Activated T-cell treated with anti-CD3 and anti-CD28 coated beads, Interleukin-2, amount 50 U/mL, for 48 hours (primary cell): ENCODE results near the gene MIS18BP1.
"Not testable (repeated sequence)": the region's sequence is repeated elsewhere in the genome, so short reads cannot be mapped to it uniquely, and the experiment has no call there.

Experiments
- DNase-seq, 2 experiments: peaks; one replicate each; pipeline ENCODE4 v3.0.0-alpha.2; 2020

MIS18BP1 gene

DNA sequence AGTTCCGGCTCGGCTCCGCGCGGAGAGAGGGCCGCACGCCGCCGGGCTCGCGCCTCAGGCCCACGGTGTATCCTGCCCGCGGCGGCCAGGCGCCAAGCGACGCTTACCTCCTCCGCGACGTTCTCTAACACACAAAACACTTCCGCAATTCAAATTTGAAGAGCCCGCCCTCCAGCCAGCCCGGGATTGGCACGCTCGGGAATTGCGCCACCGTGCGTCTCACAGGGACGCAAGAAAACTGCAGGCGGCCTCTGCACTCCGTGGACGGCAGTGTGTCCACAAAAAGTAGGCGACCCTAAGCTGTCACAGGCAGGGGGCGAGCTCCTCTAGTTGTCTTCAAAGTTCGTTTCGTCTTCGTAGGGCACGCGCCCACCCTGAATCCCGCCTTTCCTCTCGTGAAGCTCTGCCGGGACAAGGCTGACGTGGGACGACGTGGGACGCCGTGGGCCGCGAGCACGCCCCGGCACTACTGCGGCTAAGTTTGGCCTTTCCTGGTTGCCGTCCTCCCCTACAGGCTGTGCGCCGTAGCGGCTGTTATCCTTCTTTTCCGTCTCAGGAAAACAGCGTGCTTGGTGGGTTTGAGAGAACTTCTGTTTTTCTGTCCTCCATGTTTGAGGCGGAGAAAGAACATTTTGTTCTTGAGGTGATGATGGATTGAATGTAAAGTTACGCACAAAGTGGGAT, at the start of gene MIS18BP1:
MIS18BP1 (minus strand) TSS at position 133 of the 684 bp plus-strand sequence. CDS start 5,916 bp downstream, outside the sequence.
- peak; percentile 94 to 95 for DNase-seq

DNA sequence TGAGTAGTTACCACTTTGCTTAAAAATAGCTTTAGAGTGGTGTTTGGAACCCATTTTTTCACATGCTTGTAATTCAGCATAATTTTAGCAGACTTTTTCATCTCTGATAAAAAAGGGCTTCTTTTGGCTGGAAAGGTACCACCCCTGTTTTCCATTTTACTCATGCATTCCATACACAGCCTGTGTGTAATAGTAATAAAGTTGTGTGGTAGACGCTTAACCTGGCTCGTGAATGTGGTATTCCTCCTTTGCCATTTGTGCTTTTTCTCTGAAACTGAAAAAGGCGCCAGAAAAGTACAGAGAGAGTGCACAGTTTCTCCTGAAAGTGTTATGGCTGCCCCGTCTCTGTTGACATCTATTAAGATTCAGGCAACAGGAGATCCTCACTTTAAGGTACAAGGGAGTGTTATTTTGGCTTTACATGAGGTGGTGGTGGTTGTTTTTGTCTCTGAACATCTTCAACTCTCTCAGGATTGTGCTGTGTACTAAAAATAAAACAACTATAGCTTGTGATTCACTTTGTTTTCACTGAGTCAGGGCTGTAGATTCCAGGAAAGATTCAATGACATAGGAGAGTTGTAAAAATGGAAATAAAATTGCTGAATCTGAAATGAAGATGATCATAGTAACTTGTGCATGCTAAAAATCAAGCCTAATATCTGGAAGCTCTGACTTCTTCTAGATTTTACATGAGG, 45.6 kb upstream of the MIS18BP1 start:
- DNase-seq: no peak

GRCh38 chr14:45294796-45295195, 41.8 kb upstream of the MIS18BP1 start:
- not testable (repeated sequence) for DNase-seq

- DNase-seq: no peak
Observed at GRCh38 chr14:45290547-45290946, 37.5 kb upstream of the MIS18BP1 start.

GRCh38 chr14:45287610-45288009, 34.6 kb upstream of the MIS18BP1 start:
- DNase-seq: no peak

DNA sequence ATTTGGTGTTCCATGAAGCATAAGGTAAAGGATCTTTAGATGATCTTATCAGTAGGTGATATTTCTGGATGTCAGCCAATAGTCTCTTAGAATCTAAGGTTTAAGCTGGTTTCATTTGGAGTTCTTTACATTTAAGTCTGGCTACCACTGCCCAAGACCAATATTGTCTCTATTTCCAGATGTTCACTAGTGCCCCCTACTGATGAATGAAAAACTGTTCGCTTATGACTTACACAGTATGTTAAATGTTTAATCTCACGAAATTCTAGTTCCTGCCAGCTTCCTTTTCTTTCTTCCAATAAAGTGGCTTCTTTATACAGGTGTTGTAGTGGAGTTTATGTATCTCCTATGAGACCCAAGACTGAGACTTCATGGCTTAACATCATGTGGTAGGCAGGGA, 31.8 kb upstream of the MIS18BP1 start:
- no peak for DNase-seq

DNA sequence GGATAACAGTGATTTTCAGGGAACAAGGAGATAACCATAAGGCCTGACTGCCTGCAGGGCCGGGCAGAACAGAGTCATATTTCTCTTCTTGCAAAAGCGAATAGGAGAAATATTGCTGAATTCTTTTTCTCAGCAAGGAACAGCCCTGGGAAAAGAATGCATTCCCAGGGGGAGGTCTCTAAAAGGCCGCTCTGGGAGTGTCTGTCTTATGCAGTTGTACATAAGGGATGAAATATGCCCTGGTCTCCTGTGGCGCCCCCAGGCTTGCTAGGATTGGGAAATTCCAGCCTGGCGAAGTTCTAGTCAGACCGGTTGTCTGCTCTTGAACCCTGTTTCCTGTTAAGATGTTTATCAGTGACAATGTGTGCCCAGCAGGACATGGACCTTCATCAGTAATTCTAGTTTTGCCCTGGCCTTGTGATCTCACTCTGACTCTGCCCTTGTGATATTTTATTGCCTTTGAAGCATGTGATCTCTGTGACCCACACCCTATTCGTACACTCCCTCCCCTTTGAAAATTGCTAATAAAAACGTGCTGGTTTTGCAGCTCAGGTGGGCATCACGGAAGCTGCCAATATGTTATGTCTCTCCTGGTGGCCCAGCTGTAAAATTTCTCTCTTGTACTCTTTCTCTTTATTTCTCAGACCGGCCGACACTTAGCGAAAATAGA, 28.9 kb upstream of the MIS18BP1 start:
- DNase-seq: not testable (repeated sequence)

DNA sequence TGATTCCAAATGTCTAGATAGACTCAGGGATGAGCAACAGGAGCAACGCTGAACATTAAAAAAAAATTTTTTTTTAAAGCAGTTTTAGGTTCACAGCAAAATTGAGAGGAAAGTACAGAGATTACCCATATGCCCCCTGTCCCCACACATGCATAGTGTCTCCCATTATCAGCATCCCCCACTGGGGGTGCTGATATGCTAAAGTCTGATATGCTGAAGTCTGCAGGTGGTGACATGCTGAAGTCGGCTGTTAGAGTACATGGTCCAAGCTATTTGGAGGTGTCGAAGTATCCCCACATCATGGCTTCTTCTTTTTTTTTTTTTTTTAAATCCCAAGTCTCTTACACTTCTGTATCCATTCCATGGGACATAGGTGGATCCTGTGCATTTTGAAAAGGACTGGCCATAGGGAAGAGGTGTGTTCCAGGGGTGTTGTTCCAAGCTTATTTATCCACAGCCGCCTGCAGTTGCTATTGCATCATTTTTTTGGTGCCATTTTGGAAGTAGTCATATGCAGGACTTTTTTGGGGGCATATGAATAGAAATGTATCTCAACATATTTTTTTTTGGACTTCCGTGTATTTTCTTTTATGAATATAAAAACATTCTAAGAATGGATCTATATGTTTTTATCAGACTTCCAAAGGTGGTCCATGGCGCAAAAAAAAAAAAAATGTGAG, 19.0 kb upstream of the MIS18BP1 start:
- no peak for DNase-seq

DNA sequence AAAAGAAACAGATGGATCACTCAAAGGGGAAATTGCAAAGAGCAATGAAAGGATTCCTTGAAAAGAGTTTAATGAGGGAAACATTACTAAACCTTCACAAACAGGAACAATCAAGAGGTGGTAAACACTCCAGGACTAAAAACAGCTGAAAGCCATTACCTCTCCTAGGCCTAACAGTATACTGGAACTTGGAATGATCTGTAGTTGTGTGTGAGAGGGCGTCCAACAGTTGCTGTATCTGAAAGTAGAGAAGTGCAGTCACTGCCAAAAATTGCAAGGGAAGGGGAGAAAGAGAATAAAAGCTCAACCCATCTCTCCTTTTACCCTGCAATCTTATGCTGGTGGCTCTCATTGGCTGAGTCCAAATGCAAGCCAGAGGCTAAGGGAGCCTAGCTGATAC, 17.0 kb upstream of the MIS18BP1 start:
- no peak for DNase-seq

DNA sequence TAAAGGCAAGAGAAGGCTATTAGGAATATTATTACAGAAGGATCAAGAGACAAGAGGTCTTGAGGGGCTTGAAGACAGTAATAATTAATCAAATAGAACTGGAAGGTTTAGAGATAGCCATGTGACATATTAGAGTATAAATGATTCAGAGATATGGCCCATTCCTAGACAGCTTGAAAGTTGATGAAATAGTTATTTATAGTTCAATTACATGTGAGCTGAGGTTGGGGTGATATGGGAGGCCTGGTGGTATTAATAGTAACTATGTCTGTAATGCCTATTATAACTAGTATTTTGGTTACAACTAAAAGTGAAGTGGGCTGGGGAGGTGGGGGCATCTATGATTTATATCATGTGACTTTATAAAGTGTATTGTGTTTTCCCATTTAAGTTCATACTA, 14.1 kb upstream of the MIS18BP1 start:
- no peak for DNase-seq

DNA sequence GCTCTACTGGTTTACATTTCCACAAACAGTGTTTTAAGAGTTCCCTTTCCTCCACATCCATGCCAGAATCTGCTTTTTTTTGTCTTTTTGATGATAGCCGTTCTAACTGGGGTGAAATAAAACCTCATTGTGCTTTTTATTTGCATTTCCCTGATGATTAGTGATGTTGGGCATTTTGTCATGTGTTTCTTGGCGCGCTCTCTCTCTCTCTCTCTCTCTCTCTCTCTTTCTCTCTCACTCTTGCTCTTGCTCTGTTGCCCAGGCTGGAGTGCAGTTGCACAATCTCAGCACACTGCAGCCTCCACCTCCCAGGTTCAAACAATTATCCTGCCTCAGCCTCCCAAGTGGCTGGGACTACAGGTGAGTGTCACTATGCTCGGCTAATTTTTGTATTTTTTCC, 9.6 kb upstream of the MIS18BP1 start:
- DNase-seq: no peak

GRCh38 chr14:45261209-45261608, 8.2 kb upstream of the MIS18BP1 start:
- DNase-seq: no peak

DNA sequence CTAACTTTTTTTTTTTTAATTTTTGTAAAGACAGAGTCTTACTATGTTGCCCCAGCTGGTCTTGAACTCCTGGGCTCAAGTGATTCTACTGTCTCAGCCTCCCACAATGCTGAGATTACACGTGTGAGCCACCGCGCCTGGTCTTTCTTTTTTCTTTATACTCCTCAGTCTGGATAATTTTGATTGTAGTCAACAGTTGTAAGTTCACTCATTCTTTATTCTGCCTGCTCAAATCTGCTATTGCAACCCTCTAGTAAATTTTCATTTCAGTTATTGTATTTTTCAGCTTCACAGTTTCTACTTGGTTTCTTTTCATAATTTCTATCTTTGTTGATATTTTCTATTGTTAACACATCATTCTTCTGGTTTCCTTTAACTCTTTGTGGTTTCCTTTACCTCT, 5.8 kb upstream of the MIS18BP1 start:
- DNase-seq: no peak

DNA sequence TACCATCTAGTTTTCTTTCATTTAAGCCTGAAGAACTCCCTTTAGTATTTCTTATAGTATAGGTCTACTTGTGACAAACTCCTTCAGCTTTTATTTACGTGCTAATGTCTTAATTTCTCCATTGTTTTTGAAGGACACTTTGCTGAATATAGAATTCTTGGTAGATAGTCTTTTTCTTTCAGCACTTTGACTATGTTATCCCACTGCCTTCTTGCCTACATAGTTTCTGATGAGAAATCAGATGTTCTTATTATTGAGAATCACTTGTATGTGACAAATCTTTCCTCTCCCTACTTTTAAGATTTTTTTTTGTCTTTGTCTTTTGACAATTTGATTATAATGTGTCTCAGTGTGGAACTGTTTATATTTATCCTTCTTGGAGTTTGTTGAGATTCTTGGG, 5.1 kb upstream of the MIS18BP1 start:
- DNase-seq: no peak

- DNase-seq: no peak
Observed at GRCh38 chr14:45254771-45255170, 1.8 kb upstream of the MIS18BP1 start.

DNA sequence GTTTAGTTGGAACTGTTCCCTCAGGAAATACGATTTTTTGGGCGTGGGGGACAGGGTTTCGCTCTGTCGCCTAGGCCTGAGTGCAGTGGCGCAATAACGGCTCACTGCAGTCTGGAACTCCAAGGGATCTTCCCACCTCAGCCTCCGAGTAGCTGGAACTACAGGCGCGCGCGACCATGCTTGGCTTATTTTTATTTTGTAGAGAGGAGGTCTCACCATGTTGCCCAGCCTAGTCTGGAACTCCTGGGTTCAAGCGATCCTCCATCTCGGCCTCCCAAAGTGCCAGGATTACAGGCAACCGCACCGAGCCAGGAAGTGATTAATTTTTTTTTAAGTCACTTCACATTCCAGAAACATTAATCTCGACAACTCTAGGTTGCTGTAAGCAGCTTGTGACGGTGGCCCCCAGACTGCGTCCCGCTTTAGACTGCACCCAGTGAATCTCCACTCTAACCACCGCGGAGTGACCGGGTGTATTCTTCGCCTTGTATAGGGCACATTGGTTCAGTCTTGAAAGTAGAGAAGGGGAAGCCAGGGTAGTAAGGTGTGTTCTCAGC, 830 bp upstream of the MIS18BP1 start:
- no peak for DNase-seq

- DNase-seq: peak; percentile 32 to 44
Observed at GRCh38 chr14:45252366-45253069, 484 bp downstream of the MIS18BP1 start.

- DNase-seq: no peak
Observed at GRCh38 chr14:45251912-45252311, 1.1 kb downstream of the MIS18BP1 start.

DNA sequence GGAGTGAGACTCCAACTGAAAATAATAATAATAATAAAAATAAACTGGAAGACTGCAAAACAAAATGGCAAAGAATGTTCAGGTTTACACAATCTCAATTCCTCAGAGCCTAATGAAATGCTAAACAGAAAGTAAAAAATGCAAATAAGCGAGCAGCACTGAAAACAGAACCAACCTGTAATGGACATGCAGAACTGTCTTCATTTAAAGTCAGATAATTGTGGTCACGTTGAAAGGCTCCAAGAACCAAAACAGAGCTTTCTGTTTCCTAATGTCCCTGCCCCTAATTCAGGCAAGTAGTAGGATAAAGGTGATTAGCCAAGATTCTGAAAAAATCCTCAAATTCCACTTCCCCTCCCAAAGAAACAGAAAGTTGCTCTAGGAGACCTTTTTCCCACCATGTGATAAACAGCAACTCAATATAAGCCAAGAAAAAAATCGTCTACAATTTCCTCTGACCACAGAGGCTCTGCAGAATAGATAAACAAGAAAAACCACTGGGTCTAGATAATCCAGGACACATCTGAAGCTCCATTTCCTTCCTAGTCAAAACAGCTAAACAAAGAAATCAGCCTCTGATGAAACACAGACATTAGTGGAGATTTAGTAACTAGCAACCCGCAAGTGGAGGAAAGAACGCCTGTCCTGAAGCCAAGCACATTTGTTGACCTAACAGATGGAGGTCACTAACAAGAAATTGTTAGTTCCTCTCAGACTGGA, 3.0 kb downstream of the MIS18BP1 start:
- DNase-seq: no peak

DNA sequence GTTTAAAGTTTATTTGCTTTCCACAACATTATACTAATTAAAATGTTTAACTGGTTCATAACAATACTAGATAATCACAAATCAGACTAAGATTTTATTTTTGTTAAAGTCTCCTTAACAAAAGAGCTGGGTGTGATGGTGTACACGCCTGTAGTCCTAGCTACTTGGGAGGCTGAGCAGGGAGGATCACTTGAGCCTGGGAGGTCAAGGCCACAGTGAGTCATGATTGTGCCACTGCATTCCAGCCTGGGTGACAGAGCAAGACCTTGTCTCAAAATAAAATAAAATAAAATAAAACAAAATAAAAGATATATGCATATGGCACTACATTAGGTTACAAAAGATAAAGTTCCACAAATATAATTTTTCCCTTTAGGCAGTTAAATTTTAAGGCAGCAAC, 5.6 kb downstream of the MIS18BP1 start:
- DNase-seq: no peak

DNA sequence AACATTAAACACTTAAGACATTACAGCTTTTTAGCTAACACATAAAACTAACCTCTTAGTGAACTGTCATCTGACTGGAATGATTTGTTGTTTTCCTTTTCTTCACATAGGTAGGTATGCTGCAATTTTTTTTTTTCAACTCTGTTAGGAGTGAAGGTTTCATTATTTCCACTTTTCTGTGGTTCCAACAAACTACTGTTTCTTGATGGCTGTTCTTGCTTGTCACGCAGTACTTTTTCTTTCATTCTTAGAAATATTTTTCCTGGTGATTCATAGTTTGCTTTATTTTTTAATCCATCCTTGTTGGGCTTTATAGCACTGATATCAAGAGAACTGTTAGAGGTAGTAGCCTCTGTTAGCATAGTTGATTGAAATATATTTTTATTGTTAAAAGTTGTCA, 6.3 kb downstream of the MIS18BP1 start:
- no peak for DNase-seq

DNA sequence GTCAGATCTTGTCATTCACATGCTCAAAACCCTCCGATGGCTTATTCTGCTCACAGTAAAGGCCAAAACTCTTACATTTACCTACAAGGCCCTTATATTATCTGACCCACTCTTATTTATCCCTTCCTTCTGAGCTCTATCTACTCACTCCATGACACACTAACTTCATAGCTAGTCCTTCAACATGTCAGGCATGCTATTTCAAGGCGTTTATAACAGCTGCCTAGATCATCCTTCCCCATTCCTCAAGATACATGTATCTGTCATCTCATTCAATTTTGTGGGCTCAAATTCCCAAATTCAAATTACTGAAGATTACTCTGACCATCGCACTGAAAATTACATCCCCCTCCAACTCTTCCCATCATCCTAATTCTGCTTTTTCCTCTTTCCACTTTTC, 6.9 kb downstream of the MIS18BP1 start:
- DNase-seq: no peak
